Measurements from ENCODE around the gene IQGAP1.
"Not testable (repeated sequence)": the region's sequence is repeated elsewhere in the genome, so short reads cannot be mapped to it uniquely, and the experiment has no call there.

Gene IQGAP1, protein sequence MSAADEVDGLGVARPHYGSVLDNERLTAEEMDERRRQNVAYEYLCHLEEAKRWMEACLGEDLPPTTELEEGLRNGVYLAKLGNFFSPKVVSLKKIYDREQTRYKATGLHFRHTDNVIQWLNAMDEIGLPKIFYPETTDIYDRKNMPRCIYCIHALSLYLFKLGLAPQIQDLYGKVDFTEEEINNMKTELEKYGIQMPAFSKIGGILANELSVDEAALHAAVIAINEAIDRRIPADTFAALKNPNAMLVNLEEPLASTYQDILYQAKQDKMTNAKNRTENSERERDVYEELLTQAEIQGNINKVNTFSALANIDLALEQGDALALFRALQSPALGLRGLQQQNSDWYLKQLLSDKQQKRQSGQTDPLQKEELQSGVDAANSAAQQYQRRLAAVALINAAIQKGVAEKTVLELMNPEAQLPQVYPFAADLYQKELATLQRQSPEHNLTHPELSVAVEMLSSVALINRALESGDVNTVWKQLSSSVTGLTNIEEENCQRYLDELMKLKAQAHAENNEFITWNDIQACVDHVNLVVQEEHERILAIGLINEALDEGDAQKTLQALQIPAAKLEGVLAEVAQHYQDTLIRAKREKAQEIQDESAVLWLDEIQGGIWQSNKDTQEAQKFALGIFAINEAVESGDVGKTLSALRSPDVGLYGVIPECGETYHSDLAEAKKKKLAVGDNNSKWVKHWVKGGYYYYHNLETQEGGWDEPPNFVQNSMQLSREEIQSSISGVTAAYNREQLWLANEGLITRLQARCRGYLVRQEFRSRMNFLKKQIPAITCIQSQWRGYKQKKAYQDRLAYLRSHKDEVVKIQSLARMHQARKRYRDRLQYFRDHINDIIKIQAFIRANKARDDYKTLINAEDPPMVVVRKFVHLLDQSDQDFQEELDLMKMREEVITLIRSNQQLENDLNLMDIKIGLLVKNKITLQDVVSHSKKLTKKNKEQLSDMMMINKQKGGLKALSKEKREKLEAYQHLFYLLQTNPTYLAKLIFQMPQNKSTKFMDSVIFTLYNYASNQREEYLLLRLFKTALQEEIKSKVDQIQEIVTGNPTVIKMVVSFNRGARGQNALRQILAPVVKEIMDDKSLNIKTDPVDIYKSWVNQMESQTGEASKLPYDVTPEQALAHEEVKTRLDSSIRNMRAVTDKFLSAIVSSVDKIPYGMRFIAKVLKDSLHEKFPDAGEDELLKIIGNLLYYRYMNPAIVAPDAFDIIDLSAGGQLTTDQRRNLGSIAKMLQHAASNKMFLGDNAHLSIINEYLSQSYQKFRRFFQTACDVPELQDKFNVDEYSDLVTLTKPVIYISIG (N-terminal part only)

GRCh38 chr15:90387534-90388461, at the start of gene IQGAP1:
Gene IQGAP1, plus strand, starts transcription at chr15:90388242. Its CDS starts 100 bp downstream, at chr15:90388342.
- peak; percentile 98 for DNase-seq

- DNase-seq: no peak
These were observed 49.5 kb upstream of the IQGAP1 start for GRCh38 chr15:90338532-90338931.

- no peak for DNase-seq
These were observed 47.7 kb upstream of the IQGAP1 start for GRCh38 chr15:90340345-90340744.

DNA sequence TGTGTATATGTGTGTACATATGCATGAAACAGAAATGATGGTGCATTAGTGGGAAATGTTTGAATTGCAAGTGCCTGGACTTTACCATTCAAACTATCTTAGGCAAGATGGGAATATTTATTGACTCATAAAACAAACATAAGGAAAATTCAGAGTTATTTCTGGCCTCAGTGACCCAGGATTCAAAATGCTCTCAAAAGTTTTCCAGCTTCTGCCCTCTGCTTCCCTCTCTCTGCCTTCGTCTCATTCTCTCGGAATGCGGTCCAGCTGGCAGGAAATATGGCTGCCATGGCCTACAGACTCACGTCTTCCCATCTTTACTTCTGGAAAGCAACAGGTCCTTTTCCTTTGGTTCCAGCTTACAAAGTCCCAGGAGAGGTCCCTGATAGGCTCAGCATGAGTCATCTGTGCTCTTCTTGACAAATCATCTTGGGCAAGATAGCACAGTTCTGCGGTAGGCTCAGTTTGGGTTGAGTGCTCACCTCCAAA, 44.7 kb upstream of the IQGAP1 start:
- DNase-seq: no peak

DNA sequence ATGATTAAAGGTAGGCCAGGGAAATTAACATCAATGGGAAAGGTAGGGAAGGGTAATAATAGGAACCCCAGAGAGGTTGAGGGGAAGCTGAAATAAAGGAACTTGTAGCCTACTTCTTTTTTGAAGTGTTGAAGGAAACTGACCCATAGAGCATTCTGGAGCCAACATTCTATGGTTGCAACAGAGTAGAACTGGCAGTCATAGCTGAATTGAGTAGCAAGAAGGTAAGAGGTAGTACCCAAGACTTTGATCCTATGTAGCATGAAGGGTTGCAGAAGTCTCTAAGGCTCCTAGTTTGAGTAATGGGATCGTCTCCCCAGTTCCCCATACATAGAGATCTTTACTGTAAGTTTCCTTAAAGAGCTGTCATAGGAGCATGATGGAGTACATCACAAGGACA, 43.4 kb upstream of the IQGAP1 start:
- DNase-seq: no peak

DNA sequence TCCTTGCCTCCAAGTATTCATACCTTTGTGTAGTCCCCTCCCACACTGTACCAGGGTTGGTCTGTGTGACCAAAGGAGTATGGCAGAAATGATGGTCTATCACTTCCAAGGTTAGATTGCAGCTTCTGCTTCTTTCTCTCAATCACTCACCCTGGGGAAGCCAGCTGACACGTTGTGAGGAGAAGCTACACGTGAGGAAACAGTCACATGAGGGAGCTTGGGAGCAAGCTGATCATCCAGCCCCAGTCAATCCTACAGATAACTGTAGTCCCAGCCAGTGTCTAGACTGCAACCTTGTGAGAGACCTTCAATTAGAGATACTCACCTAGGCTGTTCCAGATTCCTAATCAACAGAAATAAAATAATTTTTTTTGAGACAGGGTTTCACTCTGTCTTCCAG, 42.2 kb upstream of the IQGAP1 start:
- DNase-seq: no peak

- not testable (repeated sequence) for DNase-seq
These were observed 40.5 kb upstream of the IQGAP1 start for GRCh38 chr15:90347431-90348065.

DNA sequence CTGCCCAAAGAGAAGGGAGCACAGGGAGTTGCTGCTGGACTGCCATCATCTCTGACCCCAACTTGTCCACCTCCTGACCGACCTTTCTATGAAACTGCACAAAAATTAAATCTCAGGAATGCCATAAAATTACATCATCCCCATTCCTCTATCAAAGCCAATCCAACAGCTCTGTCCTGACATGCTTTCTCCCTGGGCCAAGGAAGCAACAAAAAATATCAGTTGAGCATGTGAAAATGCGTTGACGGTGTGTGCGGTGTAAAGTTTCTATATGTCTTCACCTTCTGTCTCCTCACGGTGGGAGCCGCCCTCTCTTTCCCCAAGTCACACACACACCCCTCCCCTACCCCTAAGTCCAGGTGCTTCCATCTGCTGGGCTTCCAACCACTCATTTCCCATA, 39.6 kb upstream of the IQGAP1 start:
- DNase-seq: no peak

GRCh38 chr15:90349072-90349471, 39.0 kb upstream of the IQGAP1 start:
- DNase-seq: no peak

GRCh38 chr15:90349821-90350220, 38.2 kb upstream of the IQGAP1 start:
- DNase-seq: no peak

DNA sequence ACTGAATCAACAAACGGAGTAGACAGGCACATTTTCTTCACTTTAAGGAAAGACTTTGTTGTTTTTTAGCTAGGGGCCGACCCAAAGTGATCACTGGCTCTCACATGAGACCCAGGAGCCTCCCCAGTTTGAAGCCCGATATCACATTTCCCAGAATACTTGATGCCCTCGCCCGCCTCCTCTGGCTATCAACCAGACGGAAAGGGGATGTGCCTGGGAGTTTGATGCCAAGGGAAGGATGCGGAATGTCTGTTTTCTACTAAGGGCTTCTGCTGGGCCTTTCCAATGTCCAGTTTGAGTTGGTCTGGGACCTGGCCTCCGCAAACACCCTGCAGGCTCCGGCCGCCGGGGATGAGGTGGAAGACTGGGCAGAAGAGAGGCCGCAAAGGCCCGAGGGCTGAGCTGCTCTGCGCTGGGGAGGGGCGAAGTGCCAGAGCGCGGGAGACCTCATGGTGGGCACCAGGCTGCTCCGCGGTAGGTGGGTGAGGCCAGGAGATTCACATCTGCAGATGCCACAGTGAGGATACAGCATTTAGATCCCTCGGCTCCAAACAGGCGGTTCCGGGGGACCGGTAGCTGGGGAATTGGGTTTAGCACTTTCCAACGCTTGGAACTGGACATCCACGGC, 36.4 kb upstream of the IQGAP1 start:
- DNase-seq: peak; percentile 59

GRCh38 chr15:90352107-90352893, 35.7 kb upstream of the IQGAP1 start, which contains the start of gene ZNF774:
Gene ZNF774, plus strand, starts transcription at chr15:90352284. Its CDS starts 2,377 bp downstream, at chr15:90354661.
- DNase-seq: peak; percentile 94

DNA sequence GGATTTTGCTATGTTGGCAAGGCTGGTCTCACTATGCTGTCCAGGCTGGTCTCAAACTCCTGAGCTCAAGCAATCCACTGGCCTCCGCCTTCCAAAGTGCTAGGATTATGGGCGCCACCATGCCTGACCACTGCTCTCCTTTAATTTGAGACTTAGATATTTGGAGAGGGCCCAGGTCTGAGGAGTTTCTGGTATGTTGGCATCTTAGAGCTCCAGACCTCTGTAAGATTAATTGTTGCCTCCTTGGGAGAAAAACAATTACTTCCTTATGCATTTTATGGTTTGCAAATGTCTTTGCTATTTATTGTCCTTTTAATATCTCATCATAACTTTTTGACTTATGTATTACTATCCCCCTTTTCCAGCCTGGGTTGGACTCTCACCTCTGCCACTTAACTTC, 33.1 kb upstream of the IQGAP1 start:
- DNase-seq: no peak

DNA sequence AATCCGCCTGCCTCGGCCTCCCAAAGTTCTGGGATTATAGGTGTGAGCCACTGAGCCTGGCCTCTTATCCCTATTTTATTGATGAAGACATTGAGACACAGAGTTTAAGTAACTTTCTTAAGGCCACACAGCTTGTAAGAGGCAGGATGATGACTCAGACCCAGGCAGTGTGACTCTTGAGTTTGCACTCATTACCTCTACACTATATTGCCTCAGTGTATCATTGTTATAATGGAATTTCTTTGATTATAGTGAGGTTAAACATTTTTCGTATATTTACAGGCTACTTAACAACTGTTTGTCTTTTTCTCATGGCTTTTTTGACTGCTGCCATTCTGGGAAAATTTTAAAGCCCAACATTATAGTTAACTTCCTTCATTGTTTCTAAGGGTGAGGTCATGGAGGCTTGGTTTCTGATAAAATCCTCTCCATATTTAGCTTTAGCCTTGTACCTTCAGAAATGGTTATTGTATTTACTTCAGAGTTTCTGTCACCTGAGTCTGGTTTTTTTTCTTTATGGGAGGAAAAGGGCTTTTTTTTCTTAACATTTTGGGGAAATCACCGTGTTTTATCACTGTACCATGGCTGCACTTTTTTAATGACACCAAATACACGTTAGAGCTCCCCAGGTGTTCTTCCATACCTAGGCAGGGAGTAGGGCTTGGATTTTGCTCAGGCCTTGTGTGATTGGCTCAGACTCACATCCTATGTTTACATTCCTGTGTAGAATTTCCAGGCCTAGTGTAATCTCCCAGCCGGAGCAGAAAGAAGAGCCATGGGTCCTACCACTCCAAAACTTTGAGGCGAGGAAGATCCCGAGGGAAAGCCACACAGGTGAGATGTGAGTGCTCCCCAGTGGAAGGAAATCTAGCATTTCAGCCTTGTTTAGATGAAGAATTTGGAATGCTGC, 29.7 kb upstream of the IQGAP1 start:
- no peak for DNase-seq

- DNase-seq: no peak
These were observed 27.3 kb upstream of the IQGAP1 start for GRCh38 chr15:90360746-90361145.

- no peak for DNase-seq
These were observed 25.2 kb upstream of the IQGAP1 start for GRCh38 chr15:90362936-90363212.

DNA sequence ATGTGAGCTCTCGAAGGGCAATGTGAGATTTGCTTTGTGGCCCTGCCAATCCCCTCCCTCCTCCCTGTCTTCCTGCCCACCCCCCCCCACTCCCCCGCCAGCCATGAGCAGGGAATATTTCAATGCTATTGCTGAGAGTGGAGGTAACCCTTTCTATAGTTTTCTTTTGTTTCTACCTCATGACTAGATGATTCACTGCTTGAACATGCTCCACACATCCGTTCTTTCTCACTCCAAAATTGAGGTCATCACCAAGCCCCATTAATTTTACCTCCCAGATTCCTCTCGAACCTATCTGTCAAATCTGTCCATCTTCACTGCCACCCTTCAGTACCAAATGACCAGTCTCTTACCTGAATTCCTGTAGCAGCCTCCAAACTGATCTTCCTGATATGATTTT, 23.8 kb upstream of the IQGAP1 start:
- DNase-seq: no peak

- no peak for DNase-seq
These were observed 22.5 kb upstream of the IQGAP1 start for GRCh38 chr15:90365414-90366055.

All from activated CD8-positive, alpha-beta memory T cell treated with anti-CD3 and anti-CD28 coated beads for 24 hours (primary cell).